Ectodermal cell (in vitro differentiated cells): ENCODE measurements around the gene SH3PXD2B.
"Not testable (repeated sequence)": the region's sequence is repeated elsewhere in the genome, so short reads cannot be mapped to it uniquely, and the experiment has no call there.

Source experiments
- H3K27ac ChIP-seq: 2 replicates; pipeline ENCODE4 v1.7.0; 2013; ENCODE audit warnings: mild to moderate bottlenecking, low read depth, low read length; ENCODE audit not compliant: insufficient read depth, poor library complexity, severe bottlenecking
- H3K27me3 ChIP-seq: 2 replicates; pipeline ENCODE4 v1.7.0; 2013; ENCODE audit warnings: mild to moderate bottlenecking, low read length; ENCODE audit not compliant: insufficient read depth, control insufficient read depth, poor library complexity, severe bottlenecking
- H3K36me3 ChIP-seq: one replicate; pipeline ENCODE4 v1.7.0; 2013; ENCODE audit warnings: low read length; ENCODE audit not compliant: control insufficient read depth, insufficient read depth
- H3K4me1 ChIP-seq: one replicate; pipeline ENCODE4 v1.7.0; 2013; ENCODE audit warnings: low read length; ENCODE audit not compliant: control insufficient read depth, insufficient read depth
- H3K4me3 ChIP-seq: 2 replicates; pipeline ENCODE4 v1.7.0; 2013; ENCODE audit warnings: low read depth, low read length, control low read depth; ENCODE audit not compliant: insufficient read depth
- H3K9me3 ChIP-seq: 2 replicates; pipeline ENCODE4 v1.7.0; 2013; ENCODE audit warnings: mild to moderate bottlenecking, low read length, moderate library complexity; ENCODE audit not compliant: control insufficient read depth
- WGBS, 2 experiments: methylation state at CpG; one replicate each; pipeline ENCODE4 v1.1.7; 2013; ENCODE audit warnings: missing lambda C conversion rate in 2 of 2; 5-methylcytosine and 5-hydroxymethylcytosine counted together

The SH3PXD2B gene

GRCh38 chr5:172343741-172344140 is 110.6 kb downstream of the SH3PXD2B start:
- H3K4me1 ChIP-seq: no peaks in the 10 kb centered on the region
- H3K4me3 ChIP-seq: no peak overlapping the region
- no peak overlapping the region for H3K27ac ChIP-seq
- peaks cover 27% of the 10 kb centered on the region for H3K36me3 ChIP-seq
- H3K27me3 ChIP-seq: no peaks in the 10 kb centered on the region
- H3K9me3 ChIP-seq: no peaks in the 10 kb centered on the region
- 91 to 95% methylated on average over 2 of the region's 2 CpGs for WGBS, 2 experiments

DNA sequence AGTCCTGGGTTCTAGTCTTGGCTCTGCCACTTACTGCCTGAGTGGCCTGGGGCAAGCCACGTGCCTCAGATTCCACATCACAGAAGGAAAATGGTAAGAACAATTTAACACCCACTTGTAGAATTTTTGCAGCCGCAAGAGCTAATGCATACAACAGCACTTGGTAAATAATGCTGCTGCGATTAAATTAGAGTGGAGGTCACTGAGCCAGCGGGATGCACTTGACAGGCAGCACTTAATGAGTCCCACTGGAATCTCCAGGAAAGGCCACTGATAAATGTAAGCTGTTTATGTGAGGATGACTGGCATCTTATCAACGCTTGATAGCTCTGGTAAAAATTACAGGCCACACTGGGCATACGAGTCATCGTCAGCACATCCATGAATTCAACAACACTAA is 111.4 kb downstream of the SH3PXD2B start:
- Histone ChIP-seq H3K27ac (no peak overlapping the region), H3K36me3 (peaks cover 33% of the 10 kb centered on the region), H3K27me3 (no peaks in the 10 kb centered on the region)

GRCh38 chr5:172339264-172340180 is 114.8 kb downstream of the SH3PXD2B start:
- no peaks in the 10 kb centered on the region for H3K4me1 ChIP-seq
- H3K9me3 ChIP-seq: no peaks in the 10 kb centered on the region
- no peaks in the 10 kb centered on the region for H3K27me3 ChIP-seq
- WGBS, 2 experiments: 95 to 97% methylated on average over 35 of the region's 35 CpGs
- H3K36me3 ChIP-seq: peaks cover 20% of the 10 kb centered on the region
- no peak overlapping the region for H3K27ac ChIP-seq
- H3K4me3 ChIP-seq: no peak overlapping the region

More for the DNA sequence above, 111.4 kb downstream of the SH3PXD2B start:
- no peak overlapping the region for H3K4me3 ChIP-seq
- H3K4me1 ChIP-seq: no peaks in the 10 kb centered on the region
- H3K9me3 ChIP-seq: no peaks in the 10 kb centered on the region
- WGBS, 2 experiments: 93 to 96% methylated on average over 7 of the region's 7 CpGs

GRCh38 chr5:172336676-172337285 is 117.5 kb downstream of the SH3PXD2B start:
- Histone ChIP-seq H3K27ac (no peak overlapping the region), H3K4me3 (no peak overlapping the region), H3K4me1 (no peaks in the 10 kb centered on the region), H3K36me3 (peaks cover 15% of the 10 kb centered on the region), H3K9me3 (no peaks in the 10 kb centered on the region), H3K27me3 (no peaks in the 10 kb centered on the region)
- 90 to 92% methylated on average over 9 of the region's 9 CpGs for WGBS, 2 experiments

- Histone ChIP-seq H3K4me1 (no peaks in the 10 kb centered on the region), H3K4me3 (no peak overlapping the region), H3K36me3 (peaks cover 15% of the 10 kb centered on the region), H3K27ac (no peak overlapping the region), H3K27me3 (no peaks in the 10 kb centered on the region), H3K9me3 (no peaks in the 10 kb centered on the region)
- 93 to 95% methylated on average over 10 of the region's 10 CpGs for WGBS, 2 experiments
Observed at GRCh38 chr5:172336264-172336663, 118.1 kb downstream of the SH3PXD2B start.

- H3K4me3 ChIP-seq: no peak overlapping the region
- H3K36me3 ChIP-seq: peaks cover 15% of the 10 kb centered on the region
- H3K9me3 ChIP-seq: no peaks in the 10 kb centered on the region
- no peaks in the 10 kb centered on the region for H3K27me3 ChIP-seq
- H3K4me1 ChIP-seq: no peaks in the 10 kb centered on the region
- no peak overlapping the region for H3K27ac ChIP-seq
- WGBS, 2 experiments: 90 to 92% methylated on average over 4 of the region's 4 CpGs
Observed at GRCh38 chr5:172335721-172336120, 118.6 kb downstream of the SH3PXD2B start.

DNA sequence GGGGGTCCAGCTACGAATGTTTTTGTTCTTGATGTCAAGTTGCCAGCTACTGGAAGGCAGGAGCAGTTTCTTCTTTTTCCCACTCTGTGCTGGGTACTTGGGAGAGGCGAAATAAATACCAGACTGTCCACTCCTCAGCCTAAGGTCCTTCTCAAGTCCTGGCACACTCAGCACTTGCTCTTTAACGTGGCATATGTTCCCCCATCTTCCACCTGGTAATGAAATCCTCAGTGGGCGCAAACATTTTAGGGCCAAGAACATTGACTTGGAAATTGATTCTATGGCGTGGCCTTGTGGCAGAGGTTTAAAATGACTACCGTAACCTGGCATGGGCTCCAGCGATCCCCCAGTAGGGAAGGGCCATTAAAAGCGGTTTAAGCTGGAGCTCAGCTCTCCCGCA is 119.7 kb downstream of the SH3PXD2B start:
- WGBS, 2 experiments: 97% methylated on average over 9 of the region's 9 CpGs
- H3K4me3 ChIP-seq: no peak overlapping the region
- H3K4me1 ChIP-seq: no peaks in the 10 kb centered on the region
- H3K27me3 ChIP-seq: no peaks in the 10 kb centered on the region
- peaks cover 10% of the 10 kb centered on the region for H3K36me3 ChIP-seq
- H3K27ac ChIP-seq: no peak overlapping the region
- H3K9me3 ChIP-seq: no peaks in the 10 kb centered on the region

- H3K9me3 ChIP-seq: no peaks in the 10 kb centered on the region
- no peak overlapping the region for H3K4me3 ChIP-seq
- 92% methylated on average over 8 of the region's 8 CpGs for WGBS, 2 experiments
- no peaks in the 10 kb centered on the region for H3K27me3 ChIP-seq
- no peaks in the 10 kb centered on the region for H3K4me1 ChIP-seq
- H3K36me3 ChIP-seq: peaks cover 10% of the 10 kb centered on the region
- H3K27ac ChIP-seq: no peak overlapping the region
Observed at GRCh38 chr5:172334196-172334595, 120.1 kb downstream of the SH3PXD2B start.

DNA sequence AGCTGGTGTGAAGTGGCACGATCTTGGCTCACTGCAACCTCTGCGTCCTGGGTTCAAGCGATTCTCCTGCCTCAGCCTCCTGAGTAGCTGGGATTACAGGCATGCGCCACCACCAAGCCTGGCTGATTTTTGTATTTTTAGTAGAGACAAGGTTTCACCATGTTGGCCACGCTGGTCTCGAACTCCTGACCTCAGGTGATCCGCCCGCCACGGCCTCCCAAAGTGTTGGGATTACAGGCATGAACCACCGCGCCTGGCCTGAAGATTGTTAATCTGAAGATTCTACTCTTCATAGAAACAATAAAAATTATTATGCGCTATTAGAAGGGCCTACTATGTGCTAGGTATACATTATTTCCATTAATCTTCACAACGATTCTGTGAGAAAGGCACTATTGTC is 127.4 kb downstream of the SH3PXD2B start:
- WGBS, 2 experiments: 92 to 94% methylated on average over 12 to 13 of the region's 13 CpGs
- not testable (repeated sequence) for H3K27ac ChIP-seq, H3K9me3 ChIP-seq, H3K4me3 ChIP-seq, H3K36me3 ChIP-seq, H3K4me1 ChIP-seq, H3K27me3 ChIP-seq

DNA sequence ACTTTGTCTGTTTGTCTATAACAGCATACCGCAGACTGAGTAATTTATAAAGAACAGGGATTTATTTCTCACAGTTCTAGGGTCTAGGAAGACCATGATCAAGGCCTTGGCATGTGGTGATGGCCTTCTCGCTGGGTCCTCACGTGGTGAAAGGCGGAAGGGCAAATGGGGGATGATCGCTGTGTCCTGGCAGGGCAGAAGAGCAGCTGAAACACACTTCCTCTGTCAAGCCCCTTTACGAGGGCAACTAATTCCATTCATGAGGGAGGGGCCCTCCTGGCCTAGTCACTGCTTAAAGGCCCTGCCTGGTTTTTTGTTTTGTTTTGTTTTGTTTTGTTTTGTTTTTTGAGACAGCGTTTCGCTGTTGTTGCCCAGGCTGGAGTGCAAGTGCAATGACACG is 128.9 kb downstream of the SH3PXD2B start:
- H3K27ac ChIP-seq: no peak overlapping the region
- no peaks in the 10 kb centered on the region for H3K9me3 ChIP-seq
- H3K4me3 ChIP-seq: no peak overlapping the region
- 85% methylated on average over 9 of the region's 9 CpGs for WGBS, 2 experiments
- no peaks in the 10 kb centered on the region for H3K27me3 ChIP-seq
- no peaks in the 10 kb centered on the region for H3K36me3 ChIP-seq
- H3K4me1 ChIP-seq: no peaks in the 10 kb centered on the region
